ENCODE data around the gene KIT.

KIT gene

DNA sequence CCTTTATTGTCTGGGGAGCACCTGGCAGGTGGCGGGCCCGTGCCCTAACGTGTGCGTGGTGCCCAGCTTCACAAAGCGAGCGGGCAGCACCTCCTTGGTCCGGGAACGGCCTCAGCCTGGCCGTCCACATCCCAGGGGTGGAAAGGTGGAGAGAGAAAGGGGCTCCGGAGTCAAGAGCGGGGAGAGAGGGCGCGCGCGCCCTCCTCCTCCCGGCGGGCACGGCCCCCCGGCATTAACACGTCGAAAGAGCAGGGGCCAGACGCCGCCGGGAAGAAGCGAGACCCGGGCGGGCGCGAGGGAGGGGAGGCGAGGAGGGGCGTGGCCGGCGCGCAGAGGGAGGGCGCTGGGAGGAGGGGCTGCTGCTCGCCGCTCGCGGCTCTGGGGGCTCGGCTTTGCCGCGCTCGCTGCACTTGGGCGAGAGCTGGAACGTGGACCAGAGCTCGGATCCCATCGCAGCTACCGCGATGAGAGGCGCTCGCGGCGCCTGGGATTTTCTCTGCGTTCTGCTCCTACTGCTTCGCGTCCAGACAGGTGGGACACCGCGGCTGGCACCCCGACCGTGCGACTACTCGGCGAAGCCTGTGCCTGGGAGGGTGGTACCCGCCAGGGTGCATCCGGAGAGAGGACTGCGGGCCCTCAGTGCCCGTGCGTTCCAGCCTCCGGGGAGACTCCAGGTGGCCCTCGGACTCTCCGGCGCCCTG lies at the start of gene KIT:
Gene KIT (plus strand): TSS at position 407 of the 701 bp plus-strand sequence. CDS start 58 bp downstream, at position 465.
- no peak for DNase-seq (ENCODE audit: low read depth)
- TF ChIP-seq, protein P1, sequence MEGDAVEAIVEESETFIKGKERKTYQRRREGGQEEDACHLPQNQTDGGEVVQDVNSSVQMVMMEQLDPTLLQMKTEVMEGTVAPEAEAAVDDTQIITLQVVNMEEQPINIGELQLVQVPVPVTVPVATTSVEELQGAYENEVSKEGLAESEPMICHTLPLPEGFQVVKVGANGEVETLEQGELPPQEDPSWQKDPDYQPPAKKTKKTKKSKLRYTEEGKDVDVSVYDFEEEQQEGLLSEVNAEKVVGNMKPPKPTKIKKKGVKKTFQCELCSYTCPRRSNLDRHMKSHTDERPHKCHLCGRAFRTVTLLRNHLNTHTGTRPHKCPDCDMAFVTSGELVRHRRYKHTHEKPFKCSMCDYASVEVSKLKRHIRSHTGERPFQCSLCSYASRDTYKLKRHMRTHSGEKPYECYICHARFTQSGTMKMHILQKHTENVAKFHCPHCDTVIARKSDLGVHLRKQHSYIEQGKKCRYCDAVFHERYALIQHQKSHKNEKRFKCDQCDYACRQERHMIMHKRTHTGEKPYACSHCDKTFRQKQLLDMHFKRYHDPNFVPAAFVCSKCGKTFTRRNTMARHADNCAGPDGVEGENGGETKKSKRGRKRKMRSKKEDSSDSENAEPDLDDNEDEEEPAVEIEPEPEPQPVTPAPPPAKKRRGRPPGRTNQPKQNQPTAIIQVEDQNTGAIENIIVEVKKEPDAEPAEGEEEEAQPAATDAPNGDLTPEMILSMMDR (conservative IDR thresholded peaks at IDR 0.05; ENCODE audit: control insufficient read depth, insufficient read depth, low read depth, low read length), result no peak
- peak within 1 kb of the TSS; percentile 44 for H3K4me3 ChIP-seq (ENCODE audit: control insufficient read depth, low read depth, low read length)

DNA sequence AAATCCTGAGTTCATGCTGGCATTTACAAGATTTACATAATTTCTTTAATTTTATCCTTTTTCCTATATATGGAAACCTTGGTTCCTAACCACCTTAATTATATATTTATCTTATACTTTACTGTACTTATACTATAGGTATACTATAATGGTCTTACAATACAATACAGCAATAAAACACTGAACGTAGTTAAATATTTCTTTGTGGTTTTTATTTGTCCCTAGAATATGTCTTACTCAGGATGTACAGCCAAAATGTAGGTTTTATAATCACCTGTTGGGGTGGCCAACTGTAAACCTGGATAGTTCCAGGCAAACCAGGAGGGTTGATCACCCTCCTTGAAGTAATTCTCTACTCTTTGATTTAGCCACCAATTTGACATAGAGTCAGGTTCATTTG lies 48.4 kb upstream of the KIT start:
- TF ChIP-seq, protein P1 (conservative IDR thresholded peaks at IDR 0.05; ENCODE audit: control insufficient read depth, insufficient read depth, low read depth, low read length), result no peak
- DNase-seq (ENCODE audit: low read depth), result no peak
- no peak overlapping the region for H3K4me3 ChIP-seq (ENCODE audit: control insufficient read depth, low read depth, low read length)

DNA sequence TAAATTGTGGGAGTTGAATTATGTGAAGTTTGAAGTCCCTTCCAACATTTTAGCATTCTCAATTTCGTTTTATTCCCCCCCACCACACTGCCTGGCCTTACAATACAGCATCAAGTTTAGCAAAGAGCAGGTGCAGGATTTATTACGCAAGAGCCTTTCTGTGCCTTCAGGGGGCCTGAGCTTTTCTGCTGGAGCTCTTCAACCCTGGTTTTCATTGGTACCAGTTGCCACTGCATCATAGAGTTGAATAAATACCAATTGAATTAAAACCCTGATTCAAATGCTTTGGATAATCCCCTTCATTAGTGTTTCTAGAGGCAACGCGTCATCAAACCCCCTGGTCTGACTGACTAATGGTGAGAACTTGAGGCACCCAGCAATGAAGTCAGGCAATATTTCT lies 43.6 kb upstream of the KIT start:
- TF ChIP-seq, protein P1 (conservative IDR thresholded peaks at IDR 0.05; ENCODE audit: control insufficient read depth, insufficient read depth, low read depth, low read length), result no peak
- H3K4me3 ChIP-seq (ENCODE audit: control insufficient read depth, low read depth, low read length), result no peak overlapping the region
- DNase-seq (ENCODE audit: low read depth), result no peak

GRCh38 chr4:54620773-54621172 lies 37.0 kb upstream of the KIT start:
- DNase-seq (ENCODE audit: low read depth), result no peak
- TF ChIP-seq, protein P1 (conservative IDR thresholded peaks at IDR 0.05; ENCODE audit: control insufficient read depth, insufficient read depth, low read depth, low read length), result no peak
- no peak overlapping the region for H3K4me3 ChIP-seq (ENCODE audit: control insufficient read depth, low read depth, low read length)

GRCh38 chr4:54625391-54625790 lies 32.4 kb upstream of the KIT start:
- TF ChIP-seq, protein P1 (conservative IDR thresholded peaks at IDR 0.05; ENCODE audit: control insufficient read depth, insufficient read depth, low read depth, low read length), result no peak
- no peak overlapping the region for H3K4me3 ChIP-seq (ENCODE audit: control insufficient read depth, low read depth, low read length)
- no peak for DNase-seq (ENCODE audit: low read depth)

DNA sequence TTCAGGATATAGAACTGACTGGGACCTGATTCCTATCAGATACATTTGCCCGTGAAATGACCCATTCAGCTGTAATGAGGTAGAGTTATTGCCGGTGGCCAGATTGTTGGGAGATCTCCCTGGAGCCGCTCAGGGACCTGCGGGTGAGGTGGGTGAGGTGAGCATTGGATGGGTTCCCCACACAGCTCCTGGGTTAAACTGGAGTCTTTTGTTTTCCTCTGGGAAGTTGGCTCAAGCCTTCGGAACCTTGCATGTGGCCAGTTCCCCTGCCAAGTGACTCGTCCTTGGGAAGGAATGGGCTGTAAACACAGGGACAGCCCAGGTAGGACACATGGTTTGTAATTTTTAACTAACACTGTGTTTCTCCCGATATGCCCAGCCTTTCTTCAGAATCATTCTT lies 31.6 kb upstream of the KIT start:
- TF ChIP-seq, protein P1 (conservative IDR thresholded peaks at IDR 0.05; ENCODE audit: control insufficient read depth, insufficient read depth, low read depth, low read length), result no peak
- no peak overlapping the region for H3K4me3 ChIP-seq (ENCODE audit: control insufficient read depth, low read depth, low read length)
- no peak for DNase-seq (ENCODE audit: low read depth)
